A549 (cell line): ENCODE data around the gene PDE7B. TPM values are rescaled to one million over a fixed set of nuclear protein-coding genes. Genes with fewer than 3 reads are reported as not detected.

Source experiments
- ATAC-seq, 2 experiments: fragments of 200-7000 bp in 1 of 2; fragments of >200 bp in 1 of 2; cut with Nextera tagmentation in 1 of 2; cut with Tn5 transposase in 1 of 2; 3 replicates each; pipeline versions ENCODE4 v1.8.0 to v1.9.1; 2018 to 2020; ENCODE audit warnings: mild to moderate bottlenecking in 1 of 2, moderate library complexity in 1 of 2
- CTCF ChIA-PET: fragments of 300-600 bp; sonication (Branson Sonifier 250); formaldehyde crosslinking; extraction: SDS; loops from one replicate; lab custom pipeline; 2021; ENCODE audit warnings: antibody characterized with exemption, inconsistent platforms; lab: Yijun Ruan, JAX
- POLR2A ChIA-PET: fragments of 350-600 bp; formaldehyde crosslinking; extraction: SDS; loops from one replicate; lab custom pipeline; 2021; ENCODE audit warnings: antibody characterized with exemption, inconsistent platforms; lab: Yijun Ruan, JAX
- DNase-seq, 2 experiments: peaks; one replicate each; pipeline versions ENCODE4 v3.0.0 to v3.0.0-alpha.2; 2011 to 2016; ENCODE audit warnings: low read depth in 1 of 2, low spot score in 1 of 2
- FAIRE-seq: peaks from 2 replicates; lab custom pipeline; 2011; peaks lifted over from hg19 to GRCh38; lab: Jason Lieb, UNC
- H3K27ac ChIP-seq, 2 experiments: fragments of >200 bp; sonication (Bioruptor Twin); formaldehyde crosslinking; 3 replicates each; pipeline ENCODE4 v1.5.1; 2016 to 2017
- H3K4me1 ChIP-seq: fragments of >200 bp; sonication (Bioruptor Twin); formaldehyde crosslinking; 3 replicates; pipeline ENCODE4 v1.6.1; 2016
- H3K4me2 ChIP-seq: fragments of >200 bp; sonication (Bioruptor Twin); formaldehyde crosslinking; 3 replicates; pipeline ENCODE4 v1.6.1; 2016
- H3K4me3 ChIP-seq: fragments of >200 bp; sonication (Bioruptor Twin); formaldehyde crosslinking; 3 replicates; pipeline ENCODE4 v1.5.1; 2016
- H3K9me3 ChIP-seq: fragments of >200 bp; sonication (Bioruptor Twin); formaldehyde crosslinking; 3 replicates; pipeline ENCODE4 v1.6.1; 2016
- BCL3 ChIP-seq: fragments of >200 bp; sonication (Bioruptor Twin); formaldehyde crosslinking; IDR thresholded peaks from 3 replicates; pipeline ENCODE4 v1.6.1; 2016
- BHLHE40 ChIP-seq: IDR thresholded peaks from 2 replicates; pipeline ENCODE4 v1.6.1; 2012; ENCODE audit warnings: low read depth, low read length, inconsistent platforms
- CBX2 ChIP-seq: fragments of 200-600 bp; sonication (generic); IDR thresholded peaks from 2 replicates; pipeline ENCODE4 v1.6.1; 2016; ENCODE audit warnings: low read depth, mild to moderate bottlenecking, borderline replicate concordance
- CBX8 ChIP-seq: fragments of 200-600 bp; sonication (generic); IDR thresholded peaks from 2 replicates; pipeline ENCODE4 v1.6.1; 2016
- CHD2 ChIP-seq: fragments of 150-350 bp; IDR thresholded peaks from 2 replicates; pipeline ENCODE4 v1.6.1; 2014; ENCODE audit warnings: low read length; ENCODE audit not compliant: partially characterized antibody
- EP300 ChIP-seq, 2 experiments: fragments of >200 bp; sonication (Bioruptor Twin); formaldehyde crosslinking; IDR thresholded peaks; 2 replicates in 1 of 2; 3 replicates in 1 of 2; pipeline ENCODE4 v1.6.1; 2016 to 2017
- FOSL2 ChIP-seq, 2 experiments: fragments of 450-650 bp in 1 of 2; fragments of >200 bp in 1 of 2; sonication (Bioruptor Twin) in 1 of 2; formaldehyde crosslinking; IDR thresholded peaks; 2 replicates each; pipeline versions ENCODE4 v1.5.0 to v1.6.1; 2016 to 2020; ENCODE audit warnings: mild to moderate bottlenecking in 1 of 2, moderate library complexity in 1 of 2
- FOXS1 ChIP-seq: fragments of 250-450 bp; sonication (Bioruptor Pico); IDR thresholded peaks from 2 replicates; pipeline ENCODE4 v1.5.0; 2020; ENCODE audit warnings: mild to moderate bottlenecking, moderate library complexity
- GATA3 ChIP-seq: IDR thresholded peaks from 2 replicates; pipeline ENCODE4 v1.6.1; 2012; ENCODE audit warnings: borderline replicate concordance
- HOXA7 ChIP-seq: fragments of 250-450 bp; sonication (Bioruptor Pico); IDR thresholded peaks from 2 replicates; pipeline ENCODE4 v1.5.0; 2020; ENCODE audit warnings: mild to moderate bottlenecking, moderate library complexity
- HOXB13 ChIP-seq: fragments of 250-450 bp; sonication (Bioruptor Pico); IDR thresholded peaks from 2 replicates; pipeline ENCODE4 v1.5.0; 2020; ENCODE audit warnings: low read depth, mild to moderate bottlenecking, moderate library complexity
- JUN ChIP-seq, 2 experiments: fragments of >200 bp; sonication (Bioruptor Twin); formaldehyde crosslinking; IDR thresholded peaks; 2 replicates in 1 of 2; 3 replicates in 1 of 2; pipeline ENCODE4 v1.6.1; 2016 to 2017
- JUNB ChIP-seq: fragments of >200 bp; sonication (Bioruptor Twin); formaldehyde crosslinking; IDR thresholded peaks from 2 replicates; pipeline ENCODE4 v1.6.1; 2016
- KDM1A ChIP-seq: fragments of 200-600 bp; sonication (generic); IDR thresholded peaks from 2 replicates; pipeline ENCODE4 v1.6.1; 2016; ENCODE audit warnings: low read depth, mild to moderate bottlenecking
- MAFK ChIP-seq: fragments of 450-650 bp; IDR thresholded peaks from 2 replicates; pipeline ENCODE4 v1.6.1; 2014; ENCODE audit not compliant: partially characterized antibody
- MYC ChIP-seq: IDR thresholded peaks from 2 replicates; pipeline ENCODE4 v1.6.1; 2012; ENCODE audit warnings: mild to moderate bottlenecking, inconsistent platforms, low read length, improper control_type of control experiment, borderline replicate concordance
- POLR2A ChIP-seq: IDR thresholded peaks from 2 replicates; pipeline ENCODE4 v1.6.1; 2012; ENCODE audit warnings: mild to moderate bottlenecking, low read length
- RCOR1 ChIP-seq: fragments of 150-350 bp; IDR thresholded peaks from 2 replicates; pipeline ENCODE4 v1.6.1; 2014; ENCODE audit warnings: antibody characterized with exemption, low read length, low read depth
- REST ChIP-seq: fragments of 200-600 bp; sonication (generic); IDR thresholded peaks from 2 replicates; pipeline ENCODE4 v1.6.1; 2016; ENCODE audit warnings: antibody characterized with exemption, mild to moderate bottlenecking, moderate library complexity
- RFX5 ChIP-seq: fragments of 450-650 bp; IDR thresholded peaks from 2 replicates; pipeline ENCODE4 v1.7.1; 2014; ENCODE audit warnings: antibody characterized with exemption, mild to moderate bottlenecking, moderate library complexity
- SREBF2 ChIP-seq: fragments of 450-650 bp; IDR thresholded peaks from 2 replicates; pipeline ENCODE4 v1.6.1; 2014; ENCODE audit warnings: mild to moderate bottlenecking, moderate library complexity
- USF2 ChIP-seq: fragments of 450-650 bp; IDR thresholded peaks from 2 replicates; pipeline ENCODE4 v1.6.1; 2014; ENCODE audit warnings: antibody characterized with exemption
- ZNF302 ChIP-seq: fragments of 250-450 bp; sonication (Bioruptor Pico); IDR thresholded peaks from 2 replicates; pipeline ENCODE4 v1.9.0; 2021; ENCODE audit warnings: inconsistent platforms, mild to moderate bottlenecking, moderate library complexity
- WGBS: methylation state at CpG from one replicate; pipeline ENCODE4 v1.1.6; 2017; ENCODE audit errors: missing lambda C conversion rate; 5-methylcytosine and 5-hydroxymethylcytosine counted together
- polyA plus RNA-seq, 4 experiments: library from polyadenylated mRNA; depleted of rRNA in 3 of 4; stranded (reverse); fragments of >200 nt; fragmentation: RNase III in 1 of 4; extraction: RNeasy Plus Mini Kit Qiagen cat#74134 plus additional on column Dnase treatment in 1 of 4; gene quantifications; 2 replicates in 3 of 4; 3 replicates in 1 of 4; pipeline ENCODE4 v1.2.3, GENCODE V29; 2011 to 2017
- TF ChIP-seq, protein P1 (sequence below): IDR thresholded peaks from 2 replicates; pipeline ENCODE4 v1.6.1; 2012
- TF ChIP-seq, protein P2 (sequence below): IDR thresholded peaks from 2 replicates; pipeline ENCODE4 v1.6.1; 2012

Gene PDE7B
- polyA plus RNA-seq, 2 of the 4 experiments (the other 2 are of a cell fraction) = 6.6 to 13.8 TPM

DNA sequence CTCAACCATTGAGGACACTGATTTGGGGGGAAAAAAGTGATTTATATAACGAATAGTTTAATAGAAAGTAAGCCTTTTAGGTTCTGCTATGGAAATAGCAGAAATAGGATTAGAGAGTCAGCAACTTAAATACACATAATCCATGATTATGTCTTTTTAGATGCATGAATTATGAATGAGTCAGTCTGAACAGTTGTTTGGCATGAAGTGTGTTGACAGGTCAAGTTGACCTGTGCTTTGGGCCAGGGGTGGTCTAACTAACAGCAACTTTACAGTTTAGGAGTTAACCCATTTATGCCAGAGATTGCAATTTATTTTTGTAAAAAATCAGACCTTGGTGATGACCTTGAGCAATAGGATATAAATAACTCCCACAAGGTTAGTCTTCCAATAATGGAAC lies 207.4 kb downstream of the PDE7B start:
- peaks cover 25% of the 10 kb centered on the region for H3K4me1 ChIP-seq
- H3K9me3 ChIP-seq = no peaks in the 10 kb centered on the region
- H3K4me3 ChIP-seq = no peak overlapping the region
- no peak overlapping the region for H3K27ac ChIP-seq
- ChIA-PET POLR2A (no interaction called here), CTCF (no interaction called here)
- DNase-seq = no peak
- no peak overlapping the region for H3K4me2 ChIP-seq
- TF ChIP-seq, protein P1, sequence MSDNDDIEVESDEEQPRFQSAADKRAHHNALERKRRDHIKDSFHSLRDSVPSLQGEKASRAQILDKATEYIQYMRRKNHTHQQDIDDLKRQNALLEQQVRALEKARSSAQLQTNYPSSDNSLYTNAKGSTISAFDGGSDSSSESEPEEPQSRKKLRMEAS = no peak
- TF ChIP-seq EP300 (IDR thresholded peaks at IDR 0.05) (no peak), ZNF302 (CRISPR knock-in tag) (no peak), JUN (IDR thresholded peaks at IDR 0.05) (no peak), KDM1A (no peak), SREBF2 (no peak), JUNB (no peak), FOXS1 (CRISPR knock-in tag) (no peak), POLR2A (no peak), MAFK (no peak)
- FAIRE-seq = no peak
- ATAC-seq = no peak
- 30% methylated on average over 1 of the region's 1 CpG for WGBS

- CTCF ChIA-PET = no interaction called here
- no peak for TF ChIP-seq FOSL2 (IDR thresholded peaks at IDR 0.05)
- no peak for TF ChIP-seq FOSL2 (CRISPR knock-in tag; IDR thresholded peaks at IDR 0.05)
- TF ChIP-seq BCL3 = no peak
- no peak for TF ChIP-seq RFX5
- TF ChIP-seq HOXB13 (CRISPR knock-in tag) = no peak
- TF ChIP-seq USF2 = no peak
- TF ChIP-seq GATA3 = no peak
- TF ChIP-seq, protein P2, sequence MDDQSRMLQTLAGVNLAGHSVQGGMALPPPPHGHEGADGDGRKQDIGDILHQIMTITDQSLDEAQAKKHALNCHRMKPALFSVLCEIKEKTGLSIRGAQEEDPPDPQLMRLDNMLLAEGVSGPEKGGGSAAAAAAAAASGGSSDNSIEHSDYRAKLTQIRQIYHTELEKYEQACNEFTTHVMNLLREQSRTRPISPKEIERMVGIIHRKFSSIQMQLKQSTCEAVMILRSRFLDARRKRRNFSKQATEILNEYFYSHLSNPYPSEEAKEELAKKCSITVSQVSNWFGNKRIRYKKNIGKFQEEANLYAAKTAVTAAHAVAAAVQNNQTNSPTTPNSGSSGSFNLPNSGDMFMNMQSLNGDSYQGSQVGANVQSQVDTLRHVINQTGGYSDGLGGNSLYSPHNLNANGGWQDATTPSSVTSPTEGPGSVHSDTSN = no peak
- TF ChIP-seq BHLHE40 = no peak
- no peak for TF ChIP-seq CBX2
- FAIRE-seq (no peak), ATAC-seq (no peak), DNase-seq (no peak)
- Histone ChIP-seq H3K9me3 (no peaks in the 10 kb centered on the region), H3K27ac (no peak overlapping the region), H3K4me2 (no peak overlapping the region), H3K4me1 (peaks cover 25% of the 10 kb centered on the region), H3K4me3 (no peak overlapping the region)
- POLR2A ChIA-PET = no interaction called here
- WGBS = 93% methylated on average over 6 of the region's 6 CpGs
Observed at GRCh38 chr6:136059308-136059707, 207.8 kb downstream of the PDE7B start.

DNA sequence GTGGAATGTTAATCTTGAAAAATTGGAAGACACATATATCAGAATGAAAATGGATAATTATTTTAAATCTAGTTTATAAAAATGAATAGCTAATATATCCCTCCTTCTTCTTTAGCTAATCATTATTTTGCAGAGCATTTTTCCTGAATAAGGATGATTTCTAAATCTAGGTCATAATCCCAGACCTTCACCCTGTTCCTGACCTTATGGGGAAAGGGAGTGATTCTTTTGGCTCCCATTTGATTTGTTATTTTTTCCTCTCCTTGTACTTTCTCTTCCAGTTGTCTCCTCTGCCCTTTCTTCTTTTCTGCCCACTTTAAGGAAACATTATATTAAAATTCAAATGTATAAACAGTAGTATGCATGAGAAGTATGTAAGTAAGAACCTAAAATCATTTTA lies 208.6 kb downstream of the PDE7B start:
- TF ChIP-seq CBX8 (no peak), FOSL2 (IDR thresholded peaks at IDR 0.05) (no peak), FOSL2 (CRISPR knock-in tag; IDR thresholded peaks at IDR 0.05) (no peak), CHD2 (no peak), REST (no peak), USF2 (no peak), RCOR1 (no peak), HOXA7 (no peak), MYC (no peak)
- TF ChIP-seq, all 56 proteins: peak for 0
- DNase-seq (no peak), ATAC-seq (no peak), FAIRE-seq (no peak)
- POLR2A ChIA-PET = no interaction called here
- Histone ChIP-seq H3K4me3 (no peak overlapping the region), H3K27ac (no peak overlapping the region), H3K4me2 (no peak overlapping the region), H3K4me1 (peaks cover 25% of the 10 kb centered on the region), H3K9me3 (no peaks in the 10 kb centered on the region)
- CTCF ChIA-PET = no interaction called here
